ENCODE data around the gene SPAG7.

GRCh38 chr17:4931963-4932362 is 35.7 kb downstream of the SPAG7 start, which contains the start of gene GP1BA:
- TF ChIP-seq CTCF (IDR thresholded peaks at IDR 0.05; ENCODE audit: low read depth, low read length, poor library complexity, severe bottlenecking) (no peak), EZH2phosphoT487 (IDR thresholded peaks at IDR 0.05; ENCODE audit: borderline replicate concordance, low read length) (no peak)
